GM12892 (cell line): Measurements from ENCODE around the gene RNF113A.

ENCODE experiments used
- POLR2A ChIP-seq: IDR thresholded peaks from 2 replicates; pipeline ENCODE4 v1.6.1; 2011; ENCODE audit warnings: low read depth, low read length, control low read depth
- POLR2AphosphoS5 ChIP-seq: IDR thresholded peaks from 2 replicates; pipeline ENCODE4 v1.6.1; 2011; ENCODE audit warnings: low read depth, low read length, control low read depth
- TAF1 ChIP-seq: IDR thresholded peaks from 2 replicates; pipeline ENCODE4 v1.6.1; 2011; ENCODE audit warnings: low read depth, mild to moderate bottlenecking, control low read depth, low read length, borderline replicate concordance

- no peak for TF ChIP-seq POLR2A
- TF ChIP-seq TAF1 = no peak
- TF ChIP-seq POLR2AphosphoS5 = no peak
These were observed 43.1 kb downstream of the RNF113A start for GRCh38 chrX:119828446-119828845.
